Keratinocyte (primary cell): ENCODE measurements around the gene NRP2. TPM values are rescaled to one million over a fixed set of nuclear protein-coding genes. Genes with fewer than 3 reads are reported as not detected.

Source experiments
- DNase-seq: peaks from one replicate; pipeline ENCODE4 v3.0.0-alpha.2; 2011; ENCODE audit warnings: low read depth, missing footprints, low spot score
- FAIRE-seq: peaks from 2 replicates; lab custom pipeline; 2011; peaks lifted over from hg19 to GRCh38; lab: Jason Lieb, UNC
- H2AFZ ChIP-seq: 2 replicates; pipeline ENCODE4 v1.6.0; 2012; ENCODE audit warnings: low read length, control low read depth, inconsistent platforms; ENCODE audit not compliant: control insufficient read depth
- H3K27ac ChIP-seq: 2 replicates; pipeline ENCODE4 v1.5.1; 2011; ENCODE audit warnings: low read length; ENCODE audit not compliant: control insufficient read depth, insufficient read depth
- H3K27me3 ChIP-seq: 3 replicates; pipeline ENCODE4 v1.6.0; 2011; ENCODE audit warnings: low read length; ENCODE audit not compliant: control insufficient read depth, insufficient read depth; ENCODE audit errors: extremely low read depth
- H3K36me3 ChIP-seq, 2 experiments: 2 replicates in 1 of 2; 3 replicates in 1 of 2; pipeline ENCODE4 v1.5.1; 2011; ENCODE audit warnings: low read length in 2 of 2, mild to moderate bottlenecking in 1 of 2; ENCODE audit not compliant: control insufficient read depth in 2 of 2, insufficient read depth in 2 of 2; ENCODE audit errors: extremely low read depth in 1 of 2
- H3K4me1 ChIP-seq: 3 replicates; pipeline ENCODE4 v1.5.1; 2011; ENCODE audit warnings: low read length; ENCODE audit not compliant: control insufficient read depth, insufficient read depth; ENCODE audit errors: extremely low read depth
- H3K4me2 ChIP-seq: 3 replicates; pipeline ENCODE4 v1.6.0; 2011; ENCODE audit warnings: low read depth, low read length; ENCODE audit not compliant: control insufficient read depth, insufficient read depth; ENCODE audit errors: extremely low read depth
- H3K4me3 ChIP-seq, 3 experiments: fragments of 200-600 bp in 1 of 3; sonication (generic) in 1 of 3; 2 replicates in 2 of 3; 3 replicates in 1 of 3; pipeline ENCODE4 v1.5.1; 2011 to 2016; ENCODE audit warnings: low read length in 3 of 3, mild to moderate bottlenecking in 3 of 3, control low read depth in 2 of 3, inconsistent platforms in 1 of 3, low read depth in 1 of 3, mixed read lengths in 1 of 3, mixed run types in 1 of 3, moderate library complexity in 1 of 3; ENCODE audit not compliant: control insufficient read depth in 2 of 3, insufficient read depth in 2 of 3; ENCODE audit errors: extremely low read depth in 1 of 3
- H3K79me2 ChIP-seq: 2 replicates; pipeline ENCODE4 v1.6.0; 2012; ENCODE audit warnings: low read length; ENCODE audit not compliant: control insufficient read depth, insufficient read depth
- H3K9ac ChIP-seq: 3 replicates; pipeline ENCODE4 v1.6.0; 2011; ENCODE audit warnings: low read length; ENCODE audit not compliant: control insufficient read depth, insufficient read depth; ENCODE audit errors: extremely low read depth
- H3K9me1 ChIP-seq: 3 replicates; pipeline ENCODE4 v1.6.0; 2011; ENCODE audit warnings: low read length; ENCODE audit not compliant: control insufficient read depth, insufficient read depth; ENCODE audit errors: extremely low read depth
- H3K9me3 ChIP-seq: 2 replicates; pipeline ENCODE4 v1.5.1; 2012; ENCODE audit warnings: low read depth, low read length; ENCODE audit not compliant: control insufficient read depth
- H4K20me1 ChIP-seq: 3 replicates; pipeline ENCODE4 v1.6.0; 2011; ENCODE audit warnings: low read length; ENCODE audit not compliant: control insufficient read depth, insufficient read depth; ENCODE audit errors: extremely low read depth
- EZH2 ChIP-seq: IDR thresholded peaks from one replicate; pipeline ENCODE4 v1.6.1; 2012; ENCODE audit warnings: inconsistent platforms, mild to moderate bottlenecking, low read length, moderate library complexity
- dilution Hi-C: fragments of 300-500 bp; cut with MboI; formaldehyde crosslinking; loops from one replicate; pipeline ENCODE4 v1.7.0; 2020; ENCODE audit warnings: low sequenced_read_pairs; ENCODE audit not compliant: extremely low pct_ligation_motif_present
- polyA plus RNA-seq, 5 experiments: library from polyadenylated mRNA; depleted of rRNA in 3 of 5; stranded (reverse) in 3 of 5; stranded (forward) in 1 of 5; unstranded in 1 of 5; fragments of >200 nt; gene quantifications; 1 replicate in 1 of 5; 2 replicates in 3 of 5; 3 replicates in 1 of 5; pipeline versions ENCODE4 v1.2.1 to v1.2.3, GENCODE V29; 2011 to 2012; ENCODE audit warnings: missing spikeins in 2 of 5, low read depth in 1 of 5, low replicate concordance in 1 of 5
- TF ChIP-seq, protein P1 (sequence below), 3 experiments: IDR thresholded peaks in 1 of 3; conservative IDR thresholded peaks in 1 of 3; optimal IDR thresholded peaks in 1 of 3; 2 replicates in 2 of 3; 3 replicates in 1 of 3; pipeline versions ENCODE3 to v1.5.1; 2011; ENCODE audit warnings: low read length in 3 of 3, mild to moderate bottlenecking in 3 of 3, moderate library complexity in 2 of 3, control low read depth in 1 of 3, inconsistent platforms in 1 of 3; ENCODE audit not compliant: insufficient read depth in 2 of 3; ENCODE audit errors: extremely low read depth in 1 of 3

NRP2 gene
- polyA plus RNA-seq, 1 donor (not counting 4 experiments of a cell fraction or from before 2014, with no cell fraction given) = 20.6 TPM

DNA sequence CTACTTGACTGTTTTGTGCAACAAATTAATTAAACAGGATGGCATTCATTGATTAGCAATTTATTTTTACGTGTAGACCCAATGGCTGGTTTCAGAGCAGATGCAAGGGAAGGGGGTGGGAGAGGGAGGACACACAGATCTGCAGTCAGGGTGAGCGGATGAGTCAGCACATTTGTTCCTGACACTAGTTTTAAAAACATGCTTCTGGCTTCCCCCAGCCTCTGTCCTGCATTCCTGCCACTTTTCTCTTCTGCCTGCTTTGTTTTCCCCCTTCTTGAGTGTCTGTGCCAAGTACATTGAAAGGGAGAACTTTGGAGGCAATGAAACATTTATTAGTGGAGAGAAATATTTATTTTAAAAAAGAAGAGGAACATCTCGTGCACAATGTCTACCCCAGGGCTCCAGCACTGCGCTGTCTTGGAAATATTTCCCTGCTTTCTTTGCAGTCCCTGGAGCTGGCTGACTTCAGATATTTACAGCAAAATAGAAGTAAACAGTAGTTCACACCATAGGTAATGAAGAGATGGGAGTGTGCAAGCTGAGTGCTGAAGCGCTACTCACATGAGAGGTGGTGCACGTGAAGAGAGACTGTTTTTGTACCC is 52.2 kb downstream of the NRP2 start:
- no peak overlapping the region for H3K9ac ChIP-seq
- no peak overlapping the region for H3K4me3 ChIP-seq
- H3K4me2 ChIP-seq = no peak overlapping the region
- H4K20me1 ChIP-seq = no peaks in the 10 kb centered on the region
- H3K9me3 ChIP-seq = no peaks in the 10 kb centered on the region
- DNase-seq (no peak), FAIRE-seq (no peak)
- no peaks in the 10 kb centered on the region for H3K27me3 ChIP-seq
- H2AFZ ChIP-seq = no peak overlapping the region
- dilution Hi-C loops = no loop called here
- no peaks in the 10 kb centered on the region for H3K79me2 ChIP-seq
- no peak overlapping the region for H3K27ac ChIP-seq
- TF ChIP-seq EZH2 = no peak
- TF ChIP-seq, protein P1, sequence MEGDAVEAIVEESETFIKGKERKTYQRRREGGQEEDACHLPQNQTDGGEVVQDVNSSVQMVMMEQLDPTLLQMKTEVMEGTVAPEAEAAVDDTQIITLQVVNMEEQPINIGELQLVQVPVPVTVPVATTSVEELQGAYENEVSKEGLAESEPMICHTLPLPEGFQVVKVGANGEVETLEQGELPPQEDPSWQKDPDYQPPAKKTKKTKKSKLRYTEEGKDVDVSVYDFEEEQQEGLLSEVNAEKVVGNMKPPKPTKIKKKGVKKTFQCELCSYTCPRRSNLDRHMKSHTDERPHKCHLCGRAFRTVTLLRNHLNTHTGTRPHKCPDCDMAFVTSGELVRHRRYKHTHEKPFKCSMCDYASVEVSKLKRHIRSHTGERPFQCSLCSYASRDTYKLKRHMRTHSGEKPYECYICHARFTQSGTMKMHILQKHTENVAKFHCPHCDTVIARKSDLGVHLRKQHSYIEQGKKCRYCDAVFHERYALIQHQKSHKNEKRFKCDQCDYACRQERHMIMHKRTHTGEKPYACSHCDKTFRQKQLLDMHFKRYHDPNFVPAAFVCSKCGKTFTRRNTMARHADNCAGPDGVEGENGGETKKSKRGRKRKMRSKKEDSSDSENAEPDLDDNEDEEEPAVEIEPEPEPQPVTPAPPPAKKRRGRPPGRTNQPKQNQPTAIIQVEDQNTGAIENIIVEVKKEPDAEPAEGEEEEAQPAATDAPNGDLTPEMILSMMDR (optimal IDR thresholded peaks at IDR 0.05 in 1 of 3, IDR thresholded peaks at IDR 0.05 in 1 of 3, conservative IDR thresholded peaks at IDR 0.05 in 1 of 3; ENCODE audit: extremely low read depth in 1 of 3, insufficient read depth in 2 of 3, low read length in 3 of 3) = no peak
- H3K4me1 ChIP-seq = peaks cover 3% of the 10 kb centered on the region
- H3K36me3 ChIP-seq = peaks cover 2 to 26% of the 10 kb centered on the region in 2 experiments
- H3K9me1 ChIP-seq = no peaks in the 10 kb centered on the region

DNA sequence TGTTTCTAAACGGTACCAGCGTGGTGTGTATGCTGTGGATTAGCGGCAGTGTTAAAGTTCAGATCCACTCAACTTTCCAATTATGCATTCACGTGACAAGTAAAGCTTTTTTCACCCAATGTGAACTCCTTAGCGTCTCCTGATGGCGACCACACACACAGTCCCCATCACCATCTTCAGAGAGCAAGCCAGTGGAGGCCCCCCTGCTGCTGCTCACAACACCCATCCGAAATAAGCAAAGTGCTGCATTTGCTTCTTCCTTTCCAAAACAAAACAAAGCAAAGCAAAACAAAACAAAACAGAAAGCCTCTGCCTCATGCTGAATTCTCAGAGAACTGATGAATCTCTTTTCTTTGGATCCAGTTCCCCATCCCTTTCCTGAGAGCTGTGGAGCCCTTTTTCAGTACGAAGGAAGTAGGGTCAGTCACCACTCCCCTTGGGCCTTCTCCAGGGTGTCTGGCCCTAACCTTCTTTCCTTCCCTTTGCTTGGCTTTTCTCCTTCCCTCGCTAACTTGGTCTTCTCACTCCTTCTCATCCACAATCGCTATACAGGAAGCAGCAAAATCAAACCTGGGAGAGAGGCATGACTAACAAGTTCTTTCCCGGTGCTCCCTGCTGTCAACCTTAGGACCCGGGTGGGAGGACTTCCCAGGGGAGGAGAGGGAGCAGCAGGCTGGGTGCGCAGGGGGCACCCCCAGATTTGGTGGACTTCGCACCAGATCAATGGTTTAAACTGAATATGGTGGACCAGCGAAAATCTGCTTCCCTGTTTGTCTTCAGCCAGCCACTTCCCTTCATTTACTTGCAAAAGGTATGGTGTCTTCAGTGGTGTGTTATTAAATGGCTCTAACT is 56.0 kb downstream of the NRP2 start:
- Histone ChIP-seq H4K20me1 (no peaks in the 10 kb centered on the region), H3K4me1 (peaks cover 3% of the 10 kb centered on the region), H3K36me3 (peaks cover 7 to 49% of the 10 kb centered on the region in 2 experiments), H3K9ac (no peak overlapping the region), H3K9me3 (no peaks in the 10 kb centered on the region), H3K27me3 (no peaks in the 10 kb centered on the region), H3K4me2 (no peak overlapping the region), H3K27ac (no peak overlapping the region), H3K9me1 (no peaks in the 10 kb centered on the region), H2AFZ (no peak overlapping the region), H3K79me2 (no peaks in the 10 kb centered on the region), H3K4me3 (no peak overlapping the region)
- FAIRE-seq (no peak), DNase-seq (no peak)
- no peak for TF ChIP-seq EZH2
- TF ChIP-seq, protein P1 (optimal IDR thresholded peaks at IDR 0.05 in 1 of 3, IDR thresholded peaks at IDR 0.05 in 1 of 3, conservative IDR thresholded peaks at IDR 0.05 in 1 of 3; ENCODE audit: extremely low read depth in 1 of 3, insufficient read depth in 2 of 3, low read length in 3 of 3) = no peak
- dilution Hi-C loops = no loop called here
